ENCODE measurements around the gene HGS. TPM values are rescaled to one million over a fixed set of nuclear protein-coding genes. Genes with fewer than 3 reads are reported as not detected.

HGS gene
- total RNA-seq, 4 donors from 2014 or later = 96.1 to 205 (median 150) TPM

GRCh38 chr17:81664051-81664470 is 19.8 kb upstream of the HGS start:
- 85% methylated on average over 6 of the region's 7 CpGs; no CpG with 5 or more reads in 1 of the 2 donors for WGBS, 2 donors (ENCODE audit: low coverage in 1 of 2)
- TF ChIP-seq POLR2AphosphoS5 (IDR thresholded peaks at IDR 0.05) (no peak), CTCF (IDR thresholded peaks at IDR 0.05) (no peak), POLR2A (IDR thresholded peaks at IDR 0.05) (no peak), EP300 (IDR thresholded peaks at IDR 0.05; ENCODE audit: low read depth) (no peak)
- intact Hi-C loops (cut with DNase I; ENCODE audit: low total_unique reads) (no loop called here), in situ Hi-C loops (cut with MboI; ENCODE audit: low pct_ligation_motif_present in 1 of 4, low pct_unique_long_range_greater_than_20kb in 1 of 4, low sequenced_read_pairs in 3 of 4) (no loop called here)
- Histone ChIP-seq H3K4me1 (peaks cover 10 to 28% (median 21%) of the 10 kb centered on the region in 4 donors), H3K4me3 (no peak overlapping the region), H3K9me3 (no peaks in the 10 kb centered on the region), H3K36me3 (no peaks in the 10 kb centered on the region), H3K27ac (no peak overlapping the region), H3K27me3 (no peaks in the 10 kb centered on the region)
- no peak for DNase-seq

- Histone ChIP-seq H3K27me3 (no peaks in the 10 kb centered on the region), H3K4me3 (peak overlapping the region; percentile 95 to 98 (median 96)), H3K9me3 (no peaks in the 10 kb centered on the region), H3K4me1 (peaks cover 10 to 22% (median 20%) of the 10 kb centered on the region in 4 donors), H3K36me3 (peaks cover 0 to 4% (median 0%) of the 10 kb centered on the region in 4 donors), H3K27ac (peak overlapping the region; percentile 90 to 94 (median 92))
- TF ChIP-seq EP300 (IDR thresholded peaks at IDR 0.05; ENCODE audit: low read depth) = no peak
- TF ChIP-seq POLR2A (IDR thresholded peaks at IDR 0.05) = no peak
- TF ChIP-seq POLR2AphosphoS5 (IDR thresholded peaks at IDR 0.05) = no peak
- intact Hi-C loops (cut with DNase I; ENCODE audit: low total_unique reads) = no loop called here
- WGBS, 2 donors (ENCODE audit: low coverage in 1 of 2) = 45% methylated on average over 24 of the region's 30 CpGs; no CpG with 5 or more reads in 1 of the 2 donors
- peak; percentile 39 for DNase-seq
- in situ Hi-C loops (cut with MboI; ENCODE audit: low pct_ligation_motif_present in 1 of 4, low pct_unique_long_range_greater_than_20kb in 1 of 4, low sequenced_read_pairs in 3 of 4) = no loop called here
These were observed 18.4 kb upstream of the HGS start for GRCh38 chr17:81665205-81666091.

GRCh38 chr17:81666092-81666341 is 17.8 kb upstream of the HGS start:
- H3K4me3 ChIP-seq = peak overlapping the region; percentile 95 to 98 (median 96)
- no peak for DNase-seq
- no peaks in the 10 kb centered on the region for H3K27me3 ChIP-seq
- in situ Hi-C loops (cut with MboI; ENCODE audit: low pct_ligation_motif_present in 1 of 4, low pct_unique_long_range_greater_than_20kb in 1 of 4, low sequenced_read_pairs in 3 of 4) (no loop called here), intact Hi-C loops (cut with DNase I; ENCODE audit: low total_unique reads) (no loop called here)
- H3K9me3 ChIP-seq = no peaks in the 10 kb centered on the region
- peaks cover 0 to 6% (median 0%) of the 10 kb centered on the region in 4 donors for H3K36me3 ChIP-seq
- H3K27ac ChIP-seq = peak overlapping the region; percentile 90 to 94 (median 92)
- 1% methylated on average over 9 of the region's 16 CpGs; no CpG with 5 or more reads in 1 of the 2 donors for WGBS, 2 donors (ENCODE audit: low coverage in 1 of 2)
- H3K4me1 ChIP-seq = peaks cover 10 to 22% (median 20%) of the 10 kb centered on the region in 4 donors
- no peak for TF ChIP-seq POLR2A (IDR thresholded peaks at IDR 0.05)
- no peak for TF ChIP-seq POLR2AphosphoS5 (IDR thresholded peaks at IDR 0.05)

GRCh38 chr17:81666342-81667191 is 17.2 kb upstream of the HGS start, which contains the start of the genes CCDC137 and OXLD1:
Gene CCDC137, plus strand, starts transcription at chr17:81666737. Its CDS starts 30 bp downstream, at chr17:81666767.
Gene OXLD1, minus strand, starts transcription at chr17:81666605. Its CDS starts 28 bp downstream, at chr17:81666577.
- WGBS, 2 donors (ENCODE audit: low coverage in 1 of 2) = 1% methylated on average over 66 of the region's 96 CpGs; no CpG with 5 or more reads in 1 of the 2 donors
- H3K36me3 ChIP-seq = peaks cover 0 to 6% (median 2%) of the 10 kb centered on the region in 4 donors
- H3K9me3 ChIP-seq = no peaks in the 10 kb centered on the region
- peak; percentile 97 for DNase-seq
- no peaks in the 10 kb centered on the region for H3K27me3 ChIP-seq
- in situ Hi-C loops (cut with MboI; ENCODE audit: low pct_ligation_motif_present in 1 of 4, low pct_unique_long_range_greater_than_20kb in 1 of 4, low sequenced_read_pairs in 3 of 4) = no loop called here
- H3K4me1 ChIP-seq = peaks cover 10 to 22% (median 20%) of the 10 kb centered on the region in 4 donors
- no peak for TF ChIP-seq CTCF (IDR thresholded peaks at IDR 0.05)
- TF ChIP-seq POLR2AphosphoS5 (IDR thresholded peaks at IDR 0.05) = peak; percentile 83 to 97 (median 93)
- TF ChIP-seq POLR2A (IDR thresholded peaks at IDR 0.05) = peak; percentile 88
- H3K27ac ChIP-seq = peak within 1 kb of the TSS; percentile 90 to 94 (median 92)
- peak within 1 kb of the TSS; percentile 95 to 98 (median 96) for H3K4me3 ChIP-seq
- intact Hi-C loops (cut with DNase I; ENCODE audit: low total_unique reads) = no loop called here

All from transverse colon (tissue), 4 donors.